HPDE6-E6E7 (cell line): ENCODE data around the gene VIPAS39.

ENCODE experiments used
- DNase-seq: peaks from one replicate; pipeline ENCODE4 v3.0.0; 2011; ENCODE audit warnings: missing footprints; ENCODE audit errors: extremely low spot score

Gene VIPAS39

GRCh38 chr14:77457522-77458248 is at the start of gene VIPAS39, which contains the start of gene AHSA1:
TSS of gene VIPAS39 (minus strand) at chr14:77457601. CDS start at chr14:77454102, 3,499 bp downstream.
TSS of gene AHSA1 (plus strand) at chr14:77458093. CDS start at chr14:77458190, 97 bp downstream.
- peak; percentile 97 for DNase-seq

- DNase-seq = no peak
Measured at GRCh38 chr14:77505031-77505430, 47.6 kb upstream of the VIPAS39 start.

GRCh38 chr14:77503138-77503537 is 45.7 kb upstream of the VIPAS39 start:
- DNase-seq = no peak

- DNase-seq = no peak
Measured at GRCh38 chr14:77502109-77502782, 44.8 kb upstream of the VIPAS39 start.

- DNase-seq = no peak
Measured at GRCh38 chr14:77498984-77499527, 41.7 kb upstream of the VIPAS39 start.

- peak; percentile 52 for DNase-seq
Measured at GRCh38 chr14:77498120-77498979, 40.9 kb upstream of the VIPAS39 start, which contains the start of gene ISM2. TSS of gene ISM2 (minus strand) at chr14:77498816. CDS start at chr14:77498793, 23 bp downstream.

GRCh38 chr14:77495334-77495733 is 37.9 kb upstream of the VIPAS39 start:
- no peak for DNase-seq

GRCh38 chr14:77491056-77491455 is 33.7 kb upstream of the VIPAS39 start:
- no peak for DNase-seq

GRCh38 chr14:77490347-77490986 is 33.1 kb upstream of the VIPAS39 start:
- DNase-seq = no peak

GRCh38 chr14:77489041-77489440 is 31.6 kb upstream of the VIPAS39 start:
- no peak for DNase-seq

GRCh38 chr14:77488558-77488957 is 31.2 kb upstream of the VIPAS39 start:
- no peak for DNase-seq

- DNase-seq = peak; percentile 52
Measured at GRCh38 chr14:77485901-77486678, 28.7 kb upstream of the VIPAS39 start.

- no peak for DNase-seq
Measured at GRCh38 chr14:77485256-77485655, 27.9 kb upstream of the VIPAS39 start.

- DNase-seq = no peak
Measured at GRCh38 chr14:77482422-77482821, 25.0 kb upstream of the VIPAS39 start.

GRCh38 chr14:77478796-77479195 is 21.4 kb upstream of the VIPAS39 start:
- DNase-seq = no peak

- DNase-seq = no peak
Measured at GRCh38 chr14:77478029-77478428, 20.6 kb upstream of the VIPAS39 start.

GRCh38 chr14:77475432-77476115 is 18.2 kb upstream of the VIPAS39 start:
- DNase-seq = no peak

GRCh38 chr14:77474479-77475177 is 17.2 kb upstream of the VIPAS39 start:
- no peak for DNase-seq

- DNase-seq = no peak
Measured at GRCh38 chr14:77473921-77474320, 16.5 kb upstream of the VIPAS39 start.
